OCI-LY7 (cell line): ENCODE measurements around the gene SYS1. TPM values are rescaled to one million over a fixed set of nuclear protein-coding genes. Genes with fewer than 3 reads are reported as not detected.

ENCODE experiments used
- BruUV-seq: library from RNA; stranded (reverse); fragments of 400-500 nt; replicated peaks from 2 replicates; lab custom pipeline; 2021; lab: Mats Ljungman, UMichigan
- CTCF ChIA-PET: fragments of 300-600 bp; sonication (Branson Sonifier 250); formaldehyde crosslinking; loops from one replicate; lab custom pipeline; 2022; ENCODE audit warnings: antibody characterized with exemption; ENCODE audit not compliant: unreplicated experiment; lab: Charles Lee
- POLR2A ChIA-PET: fragments of 300-600 bp; sonication (Branson Sonifier 250); formaldehyde crosslinking; loops from one replicate; lab custom pipeline; 2022; ENCODE audit warnings: antibody characterized with exemption; lab: Charles Lee
- DNase-seq: peaks from one replicate; pipeline ENCODE4 v3.0.0-alpha.2; 2015; ENCODE audit warnings: low spot score
- H2AFZ ChIP-seq: fragments of 200-600 bp; sonication (generic), shearing (Covaris generic); 2 replicates; pipeline ENCODE4 v1.6.1; 2014; ENCODE audit warnings: mild to moderate bottlenecking, antibody characterized with exemption, low read length, moderate library complexity
- H3K27ac ChIP-seq: fragments of 200-600 bp; sonication (generic); 2 replicates; pipeline ENCODE4 v1.5.1; 2014; ENCODE audit warnings: mixed run types, low read depth, mild to moderate bottlenecking, moderate library complexity, low read length, inconsistent platforms; ENCODE audit not compliant: poor library complexity, severe bottlenecking
- H3K36me3 ChIP-seq: fragments of 200-600 bp; sonication (generic); 2 replicates; pipeline ENCODE4 v1.6.1; 2014; ENCODE audit warnings: mild to moderate bottlenecking, antibody characterized with exemption, low read length, moderate library complexity, mixed read lengths; ENCODE audit not compliant: insufficient read depth
- H3K4me1 ChIP-seq: fragments of 200-600 bp; sonication (generic); 2 replicates; pipeline ENCODE4 v1.5.1; 2014; ENCODE audit warnings: mild to moderate bottlenecking, low read length; ENCODE audit not compliant: insufficient read depth, poor library complexity, severe bottlenecking
- H3K4me2 ChIP-seq: fragments of 200-600 bp; sonication (generic); 2 replicates; pipeline ENCODE4 v1.6.1; 2014; ENCODE audit warnings: mild to moderate bottlenecking, low read length
- H3K4me3 ChIP-seq: fragments of 200-600 bp; sonication (generic); 2 replicates; pipeline ENCODE4 v1.5.1; 2014; ENCODE audit warnings: mild to moderate bottlenecking, low read depth, low read length; ENCODE audit not compliant: poor library complexity, severe bottlenecking
- H3K79me2 ChIP-seq: fragments of 200-600 bp; sonication (generic); 2 replicates; pipeline ENCODE4 v1.6.1; 2016; ENCODE audit warnings: low read depth, mild to moderate bottlenecking, low read length, moderate library complexity, mixed read lengths; ENCODE audit not compliant: insufficient read depth
- H3K9me2 ChIP-seq: fragments of 200-600 bp; sonication (generic); 2 replicates; pipeline ENCODE4 v1.6.1; 2016; ENCODE audit warnings: mild to moderate bottlenecking, low read length, mixed read lengths; ENCODE audit not compliant: insufficient read depth
- H3K9me3 ChIP-seq: fragments of 200-600 bp; sonication (generic); 2 replicates; pipeline ENCODE4 v1.6.1; 2014; ENCODE audit warnings: mild to moderate bottlenecking, mixed run types, low read length, mixed read lengths
- H4K20me1 ChIP-seq: fragments of 200-600 bp; sonication (generic); 2 replicates; pipeline ENCODE4 v1.6.1; 2014; ENCODE audit warnings: mild to moderate bottlenecking, antibody characterized with exemption, low read length, moderate library complexity, mixed read lengths; ENCODE audit not compliant: insufficient read depth
- CTCF ChIP-seq: fragments of 200-600 bp; sonication (generic); conservative IDR thresholded peaks from 2 replicates; pipeline ENCODE4 v1.5.1; 2014; ENCODE audit warnings: mild to moderate bottlenecking, antibody characterized with exemption, low read length, moderate library complexity, mixed read lengths
- EZH2phosphoT487 ChIP-seq: fragments of 200-600 bp; sonication (generic); IDR thresholded peaks from 2 replicates; pipeline ENCODE4 v1.6.1; 2018; ENCODE audit warnings: low read depth, borderline replicate concordance, mild to moderate bottlenecking, mixed run types, antibody characterized with exemption, low read length, moderate library complexity, mixed read lengths
- intact Hi-C: fragments of 100-400 bp; cut with micrococcal nuclease; formaldehyde crosslinking; loops from one replicate; pipeline ENCODE4 v1.10.0; 2022; ENCODE audit not compliant: unreplicated experiment
- total RNA-seq, 2 experiments: library from RNA; depleted of rRNA in 1 of 2; stranded (reverse); fragments of >200 nt in 1 of 2; shearing (Covaris generic) in 1 of 2; gene quantifications; 2 replicates each; pipeline ENCODE4 v1.2.3, GENCODE V29; 2014 to 2022

Gene SYS1
- total RNA-seq, 2 experiments from 2014 or later, result 9.6 to 37.6 TPM

- no peak for DNase-seq
- H3K27ac ChIP-seq, result no peak overlapping the region
- H4K20me1 ChIP-seq, result no peaks in the 10 kb centered on the region
Observed at GRCh38 chr20:45406260-45407066, 43.5 kb downstream of the SYS1 start.

GRCh38 chr20:45407067-45407745 is 44.2 kb downstream of the SYS1 start:
- no TSS peak for BruUV-seq
- CTCF ChIA-PET, result interaction anchor here (0.5 to 0.6 kb wide), 2 partner anchors 29 to 592 kb away, joined by 3 read pairs; no protein-coding TSS in a partner anchor
- POLR2A ChIA-PET, result interaction anchor here (0.6 kb wide), 1 partner anchor 15 kb away, joined by 6 read pairs; no protein-coding TSS in a partner anchor
- H2AFZ ChIP-seq, result no peak overlapping the region
- intact Hi-C loops, result no loop called here
- H3K4me3 ChIP-seq, result no peak overlapping the region
- H3K4me2 ChIP-seq, result no peak overlapping the region; the same call in 1 of the 2 replicates
- no peaks in the 10 kb centered on the region for H3K9me2 ChIP-seq
- H3K4me1 ChIP-seq, result no peaks in the 10 kb centered on the region
- H3K36me3 ChIP-seq, result no peaks in the 10 kb centered on the region
- DNase-seq, result no peak
- H3K79me2 ChIP-seq, result no peaks in the 10 kb centered on the region
- no peaks in the 10 kb centered on the region; the same call in 1 of the 2 replicates for H3K9me3 ChIP-seq
- TF ChIP-seq CTCF (no peak), EZH2phosphoT487 (no peak)
- H4K20me1 ChIP-seq, result no peaks in the 10 kb centered on the region
- no peak overlapping the region for H3K27ac ChIP-seq

More at GRCh38 chr20:45406260-45407066, 43.5 kb downstream of the SYS1 start:
- H2AFZ ChIP-seq, result peak overlapping the region; percentile 62; the same call in 1 of the 2 replicates
- intact Hi-C loops, result no loop called here
- peak overlapping the region; percentile 69 for H3K4me2 ChIP-seq
- H3K9me2 ChIP-seq, result no peaks in the 10 kb centered on the region
- POLR2A ChIA-PET, result no interaction called here
- H3K79me2 ChIP-seq, result no peaks in the 10 kb centered on the region
- TF ChIP-seq CTCF, result no peak
- no peak for TF ChIP-seq EZH2phosphoT487
- BruUV-seq, result no TSS peak
- H3K36me3 ChIP-seq, result no peaks in the 10 kb centered on the region
- no peaks in the 10 kb centered on the region for H3K4me1 ChIP-seq
- H3K9me3 ChIP-seq, result peaks cover 5% of the 10 kb centered on the region; the same call in 1 of the 2 replicates
- H3K4me3 ChIP-seq, result peak overlapping the region; percentile 63
- CTCF ChIA-PET, result interaction anchor here (0.6 kb wide), 1 partner anchor 593 kb away, joined by 3 read pairs; no protein-coding TSS in a partner anchor
